Endothelial cell (in vitro differentiated cells): ENCODE results near the gene SAE1. TPM values are rescaled to one million over a fixed set of nuclear protein-coding genes. Genes with fewer than 3 reads are reported as not detected.

Source experiments
- DNase-seq: peaks from one replicate; pipeline ENCODE4 v3.0.0; 2021; ENCODE audit warnings: low spot score
- H3K27ac Mint-ChIP-seq: one replicate; pipeline ENCODE4 v1.8.0; 2021; ENCODE audit warnings: mixed read lengths, inconsistent platforms; ENCODE audit not compliant: unreplicated experiment
- H3K27me3 Mint-ChIP-seq: one replicate; pipeline ENCODE4 v1.8.0; 2021; ENCODE audit warnings: mild to moderate bottlenecking, moderate library complexity, mixed read lengths, inconsistent platforms; ENCODE audit not compliant: unreplicated experiment
- H3K36me3 Mint-ChIP-seq: one replicate; pipeline ENCODE4 v1.8.0; 2021; ENCODE audit warnings: mild to moderate bottlenecking, low read depth, mixed read lengths, inconsistent platforms; ENCODE audit not compliant: unreplicated experiment
- H3K4me1 Mint-ChIP-seq: one replicate; pipeline ENCODE4 v1.8.0; 2021; ENCODE audit warnings: mild to moderate bottlenecking, mixed read lengths, inconsistent platforms; ENCODE audit not compliant: unreplicated experiment
- H3K4me3 Mint-ChIP-seq: one replicate; pipeline ENCODE4 v1.8.0; 2021; ENCODE audit warnings: mild to moderate bottlenecking, mixed read lengths, inconsistent platforms; ENCODE audit not compliant: unreplicated experiment
- H3K9me3 Mint-ChIP-seq: one replicate; pipeline ENCODE4 v1.8.0; 2021; ENCODE audit warnings: mixed read lengths, inconsistent platforms; ENCODE audit not compliant: unreplicated experiment
- CTCF ChIP-seq: fragments of 200-600 bp; sonication (generic); IDR thresholded peaks from one replicate; pipeline ENCODE4 v1.5.0; 2021; ENCODE audit warnings: antibody characterized with exemption; ENCODE audit not compliant: unreplicated experiment
- long read RNA-seq: library from polyadenylated mRNA; unstranded; transcript quantifications from one replicate; pipeline ENCODE4 v2.0.0, GENCODE V29; 2020; ENCODE audit not compliant: unreplicated experiment
- total RNA-seq: library from RNA; stranded (reverse); fragmentation: NEBNext Ultra II Directional; extraction: Animal tissue kit (Norgen Biotek cat#: 25700); gene quantifications from one replicate; pipeline ENCODE4 v1.2.1, GENCODE V29; 2021; ENCODE audit not compliant: unreplicated experiment

SAE1 gene
- total RNA-seq: 134 TPM
- long read RNA-seq, transcript SAE1-201 (9 exons, 2,049 nt): major isoform, 151 of 225 reads
- long read RNA-seq, transcript SAE1-202 (8 exons, 1,851 nt): minor isoform, 9 of 225 reads
- long read RNA-seq, partial matches to known transcripts: 5 of 225 reads
- long read RNA-seq, other reads (novel, unspliced or antisense): 58 of 225 reads

- Mint-ChIP-seq H3K27me3 (peaks cover 17% of the 10 kb centered on the region), H3K9me3 (no peaks in the 10 kb centered on the region), H3K27ac (peak within 1 kb of the TSS; percentile 97), H3K36me3 (peaks cover 23% of the 10 kb centered on the region), H3K4me1 (peaks cover 33% of the 10 kb centered on the region), H3K4me3 (peak within 1 kb of the TSS; percentile 100)
- TF ChIP-seq CTCF: no peak
- peak; percentile 98 for DNase-seq
These were observed at the start of gene SAE1 for GRCh38 chr19:47130589-47131227. Gene SAE1, plus strand, starts transcription at chr19:47130835. Its CDS starts 96 bp downstream, at chr19:47130931.

- DNase-seq: no peak
- no peak overlapping the region for H3K4me3 Mint-ChIP-seq
- no peaks in the 10 kb centered on the region for H3K4me1 Mint-ChIP-seq
- H3K9me3 Mint-ChIP-seq: no peaks in the 10 kb centered on the region
- TF ChIP-seq CTCF: no peak
- peaks cover 1% of the 10 kb centered on the region for H3K27me3 Mint-ChIP-seq
- peak overlapping the region; percentile 5 for H3K27ac Mint-ChIP-seq
- peaks cover 23% of the 10 kb centered on the region for H3K36me3 Mint-ChIP-seq
These were observed 49.5 kb upstream of the SAE1 start for GRCh38 chr19:47081095-47081494.

GRCh38 chr19:47082493-47082892 is 48.1 kb upstream of the SAE1 start:
- no peak for TF ChIP-seq CTCF
- Mint-ChIP-seq H3K4me3 (no peak overlapping the region), H3K27me3 (peaks cover 1% of the 10 kb centered on the region), H3K9me3 (no peaks in the 10 kb centered on the region), H3K36me3 (peaks cover 29% of the 10 kb centered on the region), H3K27ac (no peak overlapping the region), H3K4me1 (no peaks in the 10 kb centered on the region)
- DNase-seq: no peak

- DNase-seq: no peak
- no peak overlapping the region for H3K27ac Mint-ChIP-seq
- H3K4me1 Mint-ChIP-seq: no peaks in the 10 kb centered on the region
- peaks cover 37% of the 10 kb centered on the region for H3K36me3 Mint-ChIP-seq
- no peak overlapping the region for H3K4me3 Mint-ChIP-seq
- no peaks in the 10 kb centered on the region for H3K9me3 Mint-ChIP-seq
- no peak for TF ChIP-seq CTCF
- peaks cover 1% of the 10 kb centered on the region for H3K27me3 Mint-ChIP-seq
These were observed 45.7 kb upstream of the SAE1 start for GRCh38 chr19:47084879-47085439.

- no peak overlapping the region for H3K4me3 Mint-ChIP-seq
- no peaks in the 10 kb centered on the region for H3K9me3 Mint-ChIP-seq
- no peak overlapping the region for H3K27ac Mint-ChIP-seq
- no peaks in the 10 kb centered on the region for H3K4me1 Mint-ChIP-seq
- DNase-seq: no peak
- peaks cover 47% of the 10 kb centered on the region for H3K36me3 Mint-ChIP-seq
- H3K27me3 Mint-ChIP-seq: peaks cover 6% of the 10 kb centered on the region
- TF ChIP-seq CTCF: no peak
These were observed 44.4 kb upstream of the SAE1 start for GRCh38 chr19:47086280-47086679.
